A673 (cell line): Measurements from ENCODE around the gene LAMTOR3.

ENCODE experiments used
- CTCF ChIP-seq: fragments of 300-800, 200-600 bp; sonication (generic); conservative IDR thresholded peaks from 2 replicates; pipeline ENCODE4 v1.5.1; 2017; ENCODE audit warnings: low read depth, mild to moderate bottlenecking, antibody characterized with exemption, low read length, moderate library complexity, mixed read lengths
- EZH2 ChIP-seq: fragments of 200-600 bp; sonication (generic); IDR thresholded peaks from 2 replicates; pipeline ENCODE4 v1.6.1; 2017; ENCODE audit warnings: borderline replicate concordance, low read depth, mild to moderate bottlenecking, mixed read lengths, antibody characterized with exemption, low read length; ENCODE audit not compliant: poor library complexity, severe bottlenecking

- no peak for TF ChIP-seq CTCF
- no peak for TF ChIP-seq EZH2
Observed at GRCh38 chr4:99832758-99833157, 61.5 kb downstream of the LAMTOR3 start.
